ENCODE results near the gene COL4A1. TPM values are rescaled to one million over a fixed set of nuclear protein-coding genes. Genes with fewer than 3 reads are reported as not detected.

Gene COL4A1
- total RNA-seq, 6 donors from 2014 or later = 81.7 to 309 (median 167) TPM

DNA sequence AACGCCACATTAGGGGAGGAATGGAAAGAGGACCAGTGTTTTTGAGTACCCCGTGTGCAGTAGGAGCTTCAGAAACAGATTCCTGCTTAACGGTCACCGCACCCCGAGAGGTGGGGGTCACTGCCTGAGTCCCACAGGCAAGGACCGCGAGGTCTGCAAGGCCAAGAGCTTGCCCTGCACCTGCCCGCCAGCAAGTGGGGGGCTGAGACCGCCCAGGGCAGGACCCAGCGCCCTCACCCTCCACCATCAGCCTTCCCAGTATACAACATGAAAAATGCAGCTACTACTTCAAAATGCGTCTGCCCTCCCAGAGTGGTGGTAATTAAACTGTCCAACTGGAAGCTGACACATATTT is 44.9 kb downstream of the COL4A1 start:
- TF ChIP-seq, protein P1, sequence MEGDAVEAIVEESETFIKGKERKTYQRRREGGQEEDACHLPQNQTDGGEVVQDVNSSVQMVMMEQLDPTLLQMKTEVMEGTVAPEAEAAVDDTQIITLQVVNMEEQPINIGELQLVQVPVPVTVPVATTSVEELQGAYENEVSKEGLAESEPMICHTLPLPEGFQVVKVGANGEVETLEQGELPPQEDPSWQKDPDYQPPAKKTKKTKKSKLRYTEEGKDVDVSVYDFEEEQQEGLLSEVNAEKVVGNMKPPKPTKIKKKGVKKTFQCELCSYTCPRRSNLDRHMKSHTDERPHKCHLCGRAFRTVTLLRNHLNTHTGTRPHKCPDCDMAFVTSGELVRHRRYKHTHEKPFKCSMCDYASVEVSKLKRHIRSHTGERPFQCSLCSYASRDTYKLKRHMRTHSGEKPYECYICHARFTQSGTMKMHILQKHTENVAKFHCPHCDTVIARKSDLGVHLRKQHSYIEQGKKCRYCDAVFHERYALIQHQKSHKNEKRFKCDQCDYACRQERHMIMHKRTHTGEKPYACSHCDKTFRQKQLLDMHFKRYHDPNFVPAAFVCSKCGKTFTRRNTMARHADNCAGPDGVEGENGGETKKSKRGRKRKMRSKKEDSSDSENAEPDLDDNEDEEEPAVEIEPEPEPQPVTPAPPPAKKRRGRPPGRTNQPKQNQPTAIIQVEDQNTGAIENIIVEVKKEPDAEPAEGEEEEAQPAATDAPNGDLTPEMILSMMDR (IDR thresholded peaks at IDR 0.05) = no peak
- no peak for TF ChIP-seq EP300 (IDR thresholded peaks at IDR 0.05)
- TF ChIP-seq POLR2AphosphoS5 (IDR thresholded peaks at IDR 0.05) = no peak
- TF ChIP-seq POLR2A (IDR thresholded peaks at IDR 0.05) = no peak
- no peaks in the 10 kb centered on the region for H3K9me3 ChIP-seq
- H3K4me3 ChIP-seq = no peak overlapping the region
- DNase-seq (no peak), ATAC-seq (ENCODE audit: low FRiP score in 2 of 2) (no peak)
- no peaks in the 10 kb centered on the region for H3K36me3 ChIP-seq
- H3K27me3 ChIP-seq = no peaks in the 10 kb centered on the region
- H3K27ac ChIP-seq = peak overlapping the region; percentile 11 to 61 (median 22)
- 75 to 76% methylated on average over 8 to 11 of the region's 11 CpGs for WGBS, 2 donors
- H3K4me1 ChIP-seq = peaks cover 37 to 53% (median 49%) of the 10 kb centered on the region in 4 donors

DNA sequence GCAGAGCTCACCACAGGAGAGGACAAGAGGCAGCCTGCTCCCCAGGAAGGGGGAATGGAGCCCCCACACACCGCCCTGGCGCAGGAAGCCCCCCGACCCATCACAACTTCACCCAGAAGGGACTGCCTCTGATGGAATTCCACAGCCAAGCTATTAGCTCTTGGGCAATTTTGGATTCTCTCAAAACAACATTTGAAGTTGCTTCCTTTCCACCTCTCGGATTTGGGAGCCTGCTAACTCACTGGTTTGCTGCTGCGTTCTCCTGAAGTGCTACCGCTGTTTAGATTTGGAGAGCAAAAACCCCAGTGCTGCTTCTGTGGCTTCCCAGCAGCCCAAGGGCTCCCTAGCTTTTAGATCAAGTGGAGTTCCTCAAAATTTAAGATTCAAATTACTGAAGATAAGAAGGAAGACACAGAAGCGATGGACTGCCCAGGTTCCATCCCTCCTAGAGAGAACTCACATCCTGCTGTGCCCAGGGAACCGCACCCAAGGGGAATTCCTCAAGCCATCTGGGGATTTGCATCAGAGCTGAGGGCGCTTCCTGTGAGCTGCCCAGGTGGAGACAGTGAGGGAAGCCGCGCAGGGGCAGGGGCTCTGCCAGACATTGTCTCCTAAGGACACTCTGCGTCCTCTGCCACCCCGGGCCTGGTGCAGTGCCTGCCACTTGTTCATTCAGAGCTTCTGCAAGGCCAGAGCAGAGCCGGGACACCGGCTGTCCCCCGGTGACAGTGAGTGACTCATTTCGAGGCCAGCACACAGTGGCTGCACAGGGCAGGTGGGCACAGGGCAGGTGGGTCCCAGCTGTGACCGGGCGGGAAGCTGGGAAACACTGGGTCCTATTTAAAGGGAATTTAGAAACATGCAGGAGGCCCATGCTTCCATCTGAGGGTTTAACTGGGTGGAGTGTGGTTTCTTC is 45.5 kb downstream of the COL4A1 start:
- WGBS, 2 donors = 76 to 84% methylated on average over 11 to 19 of the region's 19 CpGs
- H3K27ac ChIP-seq = peak overlapping the region; percentile 11 to 61 (median 22)
- DNase-seq = peak; percentile 25 to 66
- no peaks in the 10 kb centered on the region for H3K9me3 ChIP-seq
- H3K4me3 ChIP-seq = no peak overlapping the region
- H3K27me3 ChIP-seq = no peaks in the 10 kb centered on the region
- TF ChIP-seq POLR2AphosphoS5 (IDR thresholded peaks at IDR 0.05) (peak in 1 of 2 donors; percentile 27), EP300 (IDR thresholded peaks at IDR 0.05) (no peak), POLR2A (IDR thresholded peaks at IDR 0.05) (no peak)
- TF ChIP-seq, protein P1 (IDR thresholded peaks at IDR 0.05) = no peak
- H3K4me1 ChIP-seq = peaks cover 33 to 51% (median 43%) of the 10 kb centered on the region in 4 donors
- no peaks in the 10 kb centered on the region for H3K36me3 ChIP-seq
- ATAC-seq (ENCODE audit: low FRiP score in 2 of 2) = no peak

DNA sequence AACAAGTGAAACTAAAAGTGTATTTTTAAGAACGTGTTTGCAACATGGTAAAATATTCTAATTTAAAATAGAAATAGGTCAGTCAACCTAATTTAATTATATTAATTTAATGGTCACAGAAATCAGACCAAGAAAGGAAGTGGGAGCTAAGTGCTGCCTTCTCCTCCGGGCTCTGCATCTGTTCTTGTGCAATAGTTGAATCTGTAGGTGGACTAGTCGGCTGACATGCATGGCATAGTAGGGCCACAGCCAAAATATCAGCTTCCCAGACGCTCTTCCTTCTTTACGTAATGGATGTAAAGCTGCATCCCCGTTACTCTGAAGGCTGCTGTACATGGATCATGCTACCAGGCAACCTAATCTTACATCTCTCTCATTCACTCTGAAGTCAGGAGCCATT is 47.3 kb downstream of the COL4A1 start:
- TF ChIP-seq POLR2A (IDR thresholded peaks at IDR 0.05) (no peak), POLR2AphosphoS5 (IDR thresholded peaks at IDR 0.05) (no peak), EP300 (IDR thresholded peaks at IDR 0.05) (no peak)
- TF ChIP-seq, protein P1 (IDR thresholded peaks at IDR 0.05) = no peak
- DNase-seq (no peak), ATAC-seq (ENCODE audit: low FRiP score in 2 of 2) (no peak)
- H3K27ac ChIP-seq = peak overlapping the region in 1 of 4 donors; percentile 18
- H3K4me3 ChIP-seq = no peak overlapping the region
- H3K9me3 ChIP-seq = no peaks in the 10 kb centered on the region
- no peaks in the 10 kb centered on the region for H3K27me3 ChIP-seq
- peaks cover 27 to 45% (median 29%) of the 10 kb centered on the region in 4 donors for H3K4me1 ChIP-seq
- 64 to 72% methylated on average over 6 of the region's 6 CpGs for WGBS, 2 donors
- H3K36me3 ChIP-seq = no peaks in the 10 kb centered on the region

DNA sequence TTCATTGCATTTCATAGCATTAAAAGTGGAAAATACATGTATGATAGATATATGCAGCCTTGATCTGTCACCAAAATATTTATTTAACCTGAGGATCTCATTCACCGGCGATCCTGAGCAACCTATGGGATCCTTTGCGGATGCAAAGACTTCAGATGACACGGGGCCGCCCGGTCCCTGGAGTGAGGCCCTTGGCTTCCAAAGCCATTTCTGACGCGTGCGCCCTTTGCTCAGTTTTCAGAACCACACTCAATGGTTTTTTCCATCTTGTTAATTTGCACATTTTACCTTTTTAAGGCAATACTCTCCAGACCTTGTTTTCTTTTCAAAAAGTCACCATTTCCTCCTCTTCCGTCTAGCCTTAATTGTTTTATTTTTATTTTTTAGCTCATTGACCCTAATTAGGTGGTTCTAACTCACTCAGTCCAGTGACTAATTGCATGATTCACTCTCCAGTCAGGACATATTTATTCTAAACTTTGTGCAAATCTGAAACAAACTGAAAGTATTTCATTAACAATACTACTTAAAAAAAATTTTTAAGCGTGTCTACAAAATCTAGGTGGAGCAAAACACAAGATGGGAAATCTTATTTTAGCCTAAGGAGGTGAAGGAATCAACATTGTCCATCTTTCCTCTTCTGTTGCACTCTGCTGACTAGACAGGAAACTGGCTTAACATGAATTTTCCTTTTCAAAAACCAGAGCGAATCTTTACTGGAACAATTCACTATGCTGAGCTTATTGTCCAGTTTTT is 47.9 kb downstream of the COL4A1 start:
- H3K9me3 ChIP-seq = no peaks in the 10 kb centered on the region
- peak overlapping the region in 1 of 4 donors; percentile 18 for H3K27ac ChIP-seq
- no peaks in the 10 kb centered on the region for H3K36me3 ChIP-seq
- H3K4me3 ChIP-seq = no peak overlapping the region
- TF ChIP-seq EP300 (IDR thresholded peaks at IDR 0.05) (no peak), POLR2A (IDR thresholded peaks at IDR 0.05) (no peak), POLR2AphosphoS5 (IDR thresholded peaks at IDR 0.05) (no peak)
- TF ChIP-seq, protein P1 (IDR thresholded peaks at IDR 0.05) = no peak
- 76 to 80% methylated on average over 12 of the region's 12 CpGs for WGBS, 2 donors
- DNase-seq (peak in 1 of 2 donors; percentile 17), ATAC-seq (ENCODE audit: low FRiP score in 2 of 2) (no peak)
- H3K4me1 ChIP-seq = peaks cover 24 to 39% (median 26%) of the 10 kb centered on the region in 4 donors
- H3K27me3 ChIP-seq = no peaks in the 10 kb centered on the region

All from upper lobe of left lung (tissue), 6 donors.